H54 (cell line): ENCODE results near the gene RNF217.
"Not testable (repeated sequence)": the region's sequence is repeated elsewhere in the genome, so short reads cannot be mapped to it uniquely, and the experiment has no call there.

ENCODE experiments used
- DNase-seq: peaks from one replicate; pipeline ENCODE4 v3.0.0; 2011; ENCODE audit warnings: low spot score, mixed read lengths; ENCODE audit not compliant: insufficient read length
- FAIRE-seq: peaks from 3 replicates; lab custom pipeline; 2011; peaks lifted over from hg19 to GRCh38; lab: Jason Lieb, UNC
- POLR2A ChIP-seq: IDR thresholded peaks from 2 replicates; pipeline ENCODE4 v1.6.1; 2011; ENCODE audit warnings: low read depth, mild to moderate bottlenecking, low read length

Gene RNF217

GRCh38 chr6:124956018-124956417 is 6.2 kb upstream of the RNF217 start:
- TF ChIP-seq POLR2A, result no peak
- FAIRE-seq, result no peak
- DNase-seq, result no peak

GRCh38 chr6:124958149-124958548 is 4.1 kb upstream of the RNF217 start:
- FAIRE-seq (no peak), DNase-seq (no peak)
- TF ChIP-seq POLR2A, result no peak

GRCh38 chr6:124958759-124959354 is 3.4 kb upstream of the RNF217 start:
- DNase-seq (no peak), FAIRE-seq (no peak)
- TF ChIP-seq POLR2A, result no peak

- no peak for TF ChIP-seq POLR2A
- DNase-seq, result no peak
- no peak for FAIRE-seq
These were observed 1.3 kb upstream of the RNF217 start for GRCh38 chr6:124960757-124961463.

GRCh38 chr6:124961464-124961776 is 817 bp upstream of the RNF217 start:
- DNase-seq (no peak), FAIRE-seq (no peak)
- TF ChIP-seq POLR2A, result no peak

- no peak for FAIRE-seq
- peak; percentile 12 for DNase-seq
- no peak for TF ChIP-seq POLR2A
These were observed 590 bp downstream of the RNF217 start for GRCh38 chr6:124962639-124963415.

- DNase-seq (peak; percentile 13), FAIRE-seq (no peak)
- no peak for TF ChIP-seq POLR2A
These were observed 1.2 kb downstream of the RNF217 start for GRCh38 chr6:124963416-124963785.

- no peak for FAIRE-seq
- DNase-seq, result no peak
- TF ChIP-seq POLR2A, result no peak
These were observed 1.9 kb downstream of the RNF217 start for GRCh38 chr6:124963831-124964763.

GRCh38 chr6:124964764-124965105 is 2.5 kb downstream of the RNF217 start:
- TF ChIP-seq POLR2A, result no peak
- DNase-seq, result no peak
- FAIRE-seq, result no peak

GRCh38 chr6:124965424-124965850 is 3.2 kb downstream of the RNF217 start:
- not testable (repeated sequence) for FAIRE-seq

GRCh38 chr6:124967444-124967843 is 5.2 kb downstream of the RNF217 start:
- no peak for DNase-seq
- no peak for TF ChIP-seq POLR2A
- no peak for FAIRE-seq

More at GRCh38 chr6:124965424-124965850, 3.2 kb downstream of the RNF217 start:
- DNase-seq, result not testable (repeated sequence)

- FAIRE-seq, result no peak
- no peak for DNase-seq
- TF ChIP-seq POLR2A, result no peak
These were observed 6.2 kb downstream of the RNF217 start for GRCh38 chr6:124968401-124968800.

GRCh38 chr6:124970243-124970642 is 8.0 kb downstream of the RNF217 start:
- no peak for DNase-seq
- no peak for FAIRE-seq
- TF ChIP-seq POLR2A, result no peak
